GM23248 (cell line): ENCODE data around the gene EIF1AD.

Source experiments
- EZH2 ChIP-seq: fragments of 200-600 bp; sonication (generic); IDR thresholded peaks from 2 replicates; pipeline ENCODE4 v1.6.1; 2018; ENCODE audit warnings: antibody characterized with exemption, mild to moderate bottlenecking; ENCODE audit not compliant: insufficient read depth, poor library complexity, severe bottlenecking
- EZH2phosphoT487 ChIP-seq: fragments of 200-600 bp; sonication (generic); IDR thresholded peaks from 2 replicates; pipeline ENCODE4 v1.6.1; 2018; ENCODE audit warnings: antibody characterized with exemption, moderate library complexity, mild to moderate bottlenecking, low read depth; ENCODE audit not compliant: insufficient read depth

- TF ChIP-seq EZH2phosphoT487 (no peak), EZH2 (no peak)
Observed at GRCh38 chr11:65981972-65982823, 19.8 kb downstream of the EIF1AD start.
